HG02763 (cell line): ENCODE data around the gene NBEAL1.
"Not testable (repeated sequence)": the region's sequence is repeated elsewhere in the genome, so short reads cannot be mapped to it uniquely, and the experiment has no call there.

ENCODE experiments used
- ATAC-seq: cut with Tn5 transposase; IDR thresholded peaks from one replicate; pipeline ENCODE4 v1.9.1; 2021; ENCODE audit warnings: mild to moderate bottlenecking, moderate library complexity; ENCODE audit not compliant: unreplicated experiment

Gene NBEAL1

DNA sequence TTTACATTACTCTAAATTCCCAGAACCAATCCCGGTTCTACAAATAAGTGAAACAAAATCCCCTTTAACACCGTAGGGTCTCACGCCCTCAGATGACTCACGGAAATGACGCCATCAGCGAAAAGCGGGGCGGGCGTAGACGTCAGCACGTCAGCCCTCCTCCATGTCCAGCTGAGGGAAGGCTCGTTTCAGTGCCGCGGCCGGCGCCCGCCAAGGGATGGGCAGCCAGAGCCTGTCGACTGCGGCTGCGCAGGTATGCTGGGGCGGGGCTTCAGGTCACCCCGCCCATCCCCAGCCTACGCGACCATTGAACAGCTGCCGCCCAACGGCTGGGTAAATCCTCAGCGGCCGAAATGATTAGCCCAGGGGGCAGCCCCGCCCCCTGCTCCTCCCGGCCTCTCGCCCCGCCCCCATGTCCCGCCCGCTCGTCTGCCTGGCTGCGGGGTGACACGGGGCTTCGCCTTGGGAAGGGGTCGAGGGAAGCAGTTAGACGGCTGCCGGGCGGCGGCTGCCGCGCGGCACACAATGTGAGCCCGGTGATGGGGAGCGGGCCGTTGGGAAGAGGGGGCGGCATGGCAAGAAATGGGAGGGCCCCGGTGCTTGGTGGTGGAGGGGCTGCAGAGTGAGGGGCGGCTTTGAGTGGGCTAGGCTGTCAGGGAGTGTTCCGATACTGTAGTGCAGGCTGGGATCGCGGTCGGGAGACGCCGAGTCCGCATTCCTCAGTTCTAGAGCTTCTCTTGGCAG lies at the start of gene NBEAL1:
NBEAL1 (plus strand) TSS at position 420 of the 744 bp plus-strand sequence. CDS start 1,510 bp downstream, outside the sequence.
- ATAC-seq, result peak; percentile 97

- peak; percentile 56 for ATAC-seq
Measured at GRCh38 chr2:202965810-202966460, 48.7 kb upstream of the NBEAL1 start.

- not testable (repeated sequence) for ATAC-seq
Measured at GRCh38 chr2:202969404-202969803, 45.3 kb upstream of the NBEAL1 start.

- no peak for ATAC-seq
Measured at GRCh38 chr2:202976809-202977208, 37.9 kb upstream of the NBEAL1 start.

DNA sequence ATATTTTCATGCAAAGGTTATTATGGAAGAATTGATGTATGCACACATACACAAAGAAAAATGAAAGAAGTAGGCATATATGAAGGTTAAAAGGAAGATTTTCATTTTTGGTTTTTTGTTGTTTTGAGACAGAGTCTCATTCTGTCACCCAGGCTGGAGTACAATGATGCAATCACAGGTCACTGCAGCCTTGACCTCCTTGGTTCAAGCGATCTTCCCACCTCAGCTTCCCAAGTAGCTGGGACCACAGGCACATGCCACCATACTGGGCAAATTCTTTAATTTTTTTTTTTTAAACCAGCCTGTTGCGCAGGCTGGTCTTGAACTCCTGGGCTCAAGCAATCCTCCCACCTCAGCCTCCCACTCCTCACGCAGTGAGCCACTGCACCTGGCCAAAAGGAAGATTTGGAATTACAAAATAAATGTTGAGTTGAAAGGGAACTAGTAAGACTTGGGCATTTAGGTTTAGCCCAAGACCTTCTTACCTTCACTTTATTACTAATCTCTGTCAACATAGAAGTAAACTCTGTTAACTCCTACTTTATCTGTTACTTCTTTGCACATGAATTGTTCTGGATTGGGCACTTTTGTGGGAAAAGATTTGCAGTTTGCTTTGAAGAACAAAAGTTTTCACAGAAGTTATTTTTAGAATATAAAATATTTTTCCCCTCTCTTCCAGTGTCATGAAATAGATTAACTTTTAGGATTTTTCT lies 31.7 kb upstream of the NBEAL1 start:
- ATAC-seq, result no peak

GRCh38 chr2:202989749-202990148 lies 24.9 kb upstream of the NBEAL1 start:
- no peak for ATAC-seq

DNA sequence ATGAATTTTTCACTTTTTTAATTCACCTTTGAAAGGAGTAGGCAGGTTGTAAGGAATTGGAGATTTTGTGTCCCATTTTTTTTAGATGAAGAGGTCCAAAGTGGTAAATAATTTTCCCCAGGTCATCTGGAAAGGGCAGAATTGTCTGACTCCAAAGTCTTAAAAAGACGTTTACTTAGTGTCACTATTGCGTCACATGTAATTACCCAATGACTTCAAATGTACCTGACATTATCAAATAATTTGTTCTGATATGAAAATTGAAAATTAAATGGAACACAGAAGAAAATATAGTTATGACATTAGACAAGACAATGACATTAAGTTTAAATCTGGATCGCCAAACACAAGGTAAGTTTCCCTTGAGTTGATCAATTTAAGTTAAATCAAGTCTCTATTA lies 24.2 kb upstream of the NBEAL1 start:
- ATAC-seq, result no peak

DNA sequence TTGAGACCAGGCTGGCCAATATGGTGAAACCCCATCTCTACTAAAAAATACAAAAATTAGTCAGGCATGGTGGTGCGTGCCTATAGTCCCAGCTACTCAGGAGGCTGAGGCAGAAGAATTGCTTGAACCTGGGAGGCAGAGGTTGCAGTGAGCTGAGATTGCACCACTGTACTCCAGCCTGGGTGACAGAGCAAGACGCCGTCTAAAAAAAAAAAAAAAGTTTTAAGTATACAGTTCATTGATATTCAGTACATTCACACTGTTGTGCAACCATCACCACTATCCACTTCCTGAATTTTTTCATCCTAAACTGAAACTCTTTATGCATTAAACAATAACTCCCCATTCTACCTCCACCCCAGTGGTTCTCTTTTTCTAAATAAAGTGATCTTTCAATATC lies 17.6 kb upstream of the NBEAL1 start:
- ATAC-seq, result not testable (repeated sequence)

DNA sequence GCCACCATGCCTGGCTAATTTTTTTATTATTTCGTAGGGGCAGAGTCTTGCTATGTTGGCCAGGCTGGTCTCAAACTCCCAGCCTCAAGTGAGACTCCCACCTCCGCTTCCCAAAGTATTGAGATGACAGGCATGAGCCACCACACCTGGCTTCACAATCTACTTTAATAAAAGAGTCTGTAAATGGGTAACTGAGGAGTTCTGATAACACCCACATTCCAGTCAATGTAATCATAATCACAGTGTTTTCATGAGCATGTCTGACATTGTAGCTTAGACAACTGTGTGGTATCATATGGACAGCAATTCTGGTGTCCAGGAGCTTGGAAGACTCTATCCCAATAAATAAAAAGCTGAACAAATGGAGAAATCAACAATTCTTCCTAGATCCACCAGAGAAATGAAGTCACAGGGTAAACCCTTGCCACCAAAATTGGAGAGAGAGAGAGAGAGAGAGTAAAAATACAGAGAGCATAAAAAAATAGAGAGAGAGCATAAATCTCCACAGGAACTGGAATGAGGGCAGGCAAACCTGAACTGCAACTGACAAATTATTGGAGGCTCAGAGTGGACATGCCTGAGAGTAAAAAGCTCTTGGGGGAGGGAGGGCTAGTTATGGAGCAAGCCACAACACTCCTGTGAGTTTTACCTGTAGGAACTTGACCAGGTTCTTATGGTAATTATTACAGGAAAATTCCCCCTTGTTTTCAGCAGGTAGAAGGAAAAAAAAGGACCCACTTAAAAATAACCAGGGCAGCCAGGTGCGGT lies 12.4 kb upstream of the NBEAL1 start:
- ATAC-seq, result no peak

DNA sequence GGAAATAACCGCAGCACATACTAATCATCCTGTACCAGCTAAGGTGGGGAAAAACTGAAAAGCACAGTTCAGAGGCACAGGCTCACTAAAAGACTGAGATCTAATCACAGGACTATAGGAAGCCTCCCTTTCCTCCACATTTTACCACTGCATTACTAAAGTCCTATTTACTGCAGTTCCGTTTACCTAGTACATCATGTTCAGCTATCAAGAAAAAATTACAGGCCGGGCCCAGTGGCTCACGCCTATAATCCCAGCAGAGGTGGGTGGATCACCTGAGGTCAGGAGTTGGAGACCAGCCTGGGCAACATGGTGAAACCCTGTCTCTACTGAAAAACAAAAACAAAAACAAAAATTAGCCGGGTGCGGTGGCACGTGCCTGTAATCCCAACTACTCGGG lies 11.0 kb upstream of the NBEAL1 start:
- ATAC-seq, result no peak

GRCh38 chr2:203016716-203017115 lies 2.0 kb downstream of the NBEAL1 start:
- no peak for ATAC-seq

- no peak for ATAC-seq
Measured at GRCh38 chr2:203018181-203018580, 3.5 kb downstream of the NBEAL1 start.

DNA sequence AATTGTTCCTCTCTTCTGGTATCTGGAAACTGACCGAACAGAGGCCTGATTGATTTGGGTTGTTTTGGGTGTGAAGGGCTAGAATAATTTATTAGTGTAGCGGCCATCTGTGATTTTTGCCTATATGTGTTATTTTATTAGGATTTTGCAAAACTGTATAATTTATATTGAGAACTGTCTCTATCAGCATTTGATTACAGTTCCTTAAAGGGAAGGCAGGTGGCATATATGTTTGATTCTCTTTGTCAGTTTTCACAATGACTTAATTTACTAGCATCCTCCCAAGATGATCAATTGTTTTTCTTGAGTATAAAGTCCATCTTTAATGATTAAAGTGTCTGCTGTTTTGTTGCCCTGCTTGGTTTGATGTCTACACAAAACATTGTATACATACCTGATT lies 4.5 kb downstream of the NBEAL1 start:
- ATAC-seq, result no peak

- no peak for ATAC-seq
Measured at GRCh38 chr2:203021991-203022390, 7.3 kb downstream of the NBEAL1 start.

- ATAC-seq, result no peak
Measured at GRCh38 chr2:203022751-203023150, 8.1 kb downstream of the NBEAL1 start.

DNA sequence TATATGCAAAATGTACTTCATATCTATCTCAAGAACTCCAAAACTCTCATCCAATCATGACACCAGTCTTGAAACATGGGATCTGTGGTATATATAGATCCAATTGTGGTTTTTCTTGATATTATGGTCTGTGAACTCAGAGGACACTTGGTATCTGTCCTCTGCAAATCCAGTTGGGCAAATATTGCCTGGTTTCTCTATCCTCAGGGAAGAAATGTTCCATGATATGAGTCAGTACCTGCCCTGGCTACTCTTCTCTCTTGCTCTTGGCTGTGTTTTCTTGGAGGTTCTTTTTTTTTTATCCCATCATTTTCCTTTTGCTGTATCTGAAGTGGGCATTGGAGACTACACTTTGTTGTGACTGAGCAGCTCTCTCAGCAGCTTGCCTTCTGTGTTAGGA lies 10.9 kb downstream of the NBEAL1 start:
- no peak for ATAC-seq

GRCh38 chr2:203030545-203030944 lies 15.9 kb downstream of the NBEAL1 start:
- ATAC-seq, result no peak

GRCh38 chr2:203030991-203031390 lies 16.3 kb downstream of the NBEAL1 start:
- ATAC-seq, result no peak

GRCh38 chr2:203033395-203033794 lies 18.7 kb downstream of the NBEAL1 start:
- no peak for ATAC-seq

DNA sequence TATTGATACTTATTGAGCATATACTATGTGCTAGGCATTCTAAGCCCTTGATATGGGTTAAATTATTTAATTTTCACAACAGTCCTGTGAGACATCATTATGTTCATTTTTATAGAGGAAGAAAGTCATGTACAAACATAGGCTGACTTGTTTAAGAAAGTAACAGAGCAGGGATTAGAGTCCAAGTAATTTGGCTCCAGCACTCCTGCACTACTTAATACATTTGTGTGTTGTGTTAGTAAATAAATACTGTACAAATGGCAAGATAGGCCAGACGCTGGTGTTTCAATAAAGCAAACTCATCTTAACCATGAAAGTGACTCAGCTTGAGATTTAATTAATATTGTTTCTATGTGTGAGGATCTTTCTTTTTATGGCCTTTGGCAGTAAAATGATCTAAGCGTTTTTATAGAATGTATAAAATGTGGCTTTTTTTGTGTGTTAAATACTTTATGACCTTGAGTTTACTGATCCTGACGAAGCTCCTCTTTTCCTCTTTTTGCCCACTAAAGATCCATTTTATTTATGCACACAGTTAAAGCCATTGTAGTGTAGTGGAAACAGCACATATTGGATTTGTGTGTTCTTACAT lies 21.3 kb downstream of the NBEAL1 start:
- ATAC-seq, result no peak

GRCh38 chr2:203037026-203037425 lies 22.4 kb downstream of the NBEAL1 start:
- no peak for ATAC-seq
